Measurements from ENCODE around the gene CATSPER1.

The CATSPER1 gene

DNA sequence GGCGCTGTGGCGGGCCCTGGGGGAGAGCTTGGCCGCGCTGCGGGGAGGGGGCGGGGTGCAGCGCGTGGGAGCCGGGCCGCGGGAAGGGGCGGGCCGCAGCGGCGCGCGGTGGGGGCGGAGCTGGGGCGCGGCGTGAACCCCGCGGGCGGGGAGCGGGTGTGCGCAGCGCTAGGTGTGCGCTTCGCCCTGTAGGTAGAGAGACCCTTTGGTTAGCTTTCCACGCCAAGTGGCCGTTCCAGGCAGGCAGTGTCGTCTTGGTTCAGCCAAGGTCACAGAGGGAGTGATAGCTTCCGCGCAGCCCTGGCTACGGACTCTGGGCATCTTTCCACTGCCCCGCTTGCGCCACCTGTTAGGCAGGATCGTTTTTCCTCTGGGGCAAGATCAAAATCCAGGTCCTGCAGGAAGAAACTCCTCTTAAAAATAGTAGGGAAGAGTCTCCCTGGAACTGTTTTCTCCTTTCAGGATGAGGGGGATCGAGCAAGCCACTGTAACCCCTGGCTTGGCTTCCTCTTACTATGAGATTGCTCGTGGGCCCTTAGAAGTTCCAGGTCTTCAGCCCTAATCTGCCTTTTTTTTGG is 23.5 kb downstream of the CATSPER1 start:
- peak in 16 of 51 donors; percentile 23 to 91 (median 60) for DNase-seq

DNA sequence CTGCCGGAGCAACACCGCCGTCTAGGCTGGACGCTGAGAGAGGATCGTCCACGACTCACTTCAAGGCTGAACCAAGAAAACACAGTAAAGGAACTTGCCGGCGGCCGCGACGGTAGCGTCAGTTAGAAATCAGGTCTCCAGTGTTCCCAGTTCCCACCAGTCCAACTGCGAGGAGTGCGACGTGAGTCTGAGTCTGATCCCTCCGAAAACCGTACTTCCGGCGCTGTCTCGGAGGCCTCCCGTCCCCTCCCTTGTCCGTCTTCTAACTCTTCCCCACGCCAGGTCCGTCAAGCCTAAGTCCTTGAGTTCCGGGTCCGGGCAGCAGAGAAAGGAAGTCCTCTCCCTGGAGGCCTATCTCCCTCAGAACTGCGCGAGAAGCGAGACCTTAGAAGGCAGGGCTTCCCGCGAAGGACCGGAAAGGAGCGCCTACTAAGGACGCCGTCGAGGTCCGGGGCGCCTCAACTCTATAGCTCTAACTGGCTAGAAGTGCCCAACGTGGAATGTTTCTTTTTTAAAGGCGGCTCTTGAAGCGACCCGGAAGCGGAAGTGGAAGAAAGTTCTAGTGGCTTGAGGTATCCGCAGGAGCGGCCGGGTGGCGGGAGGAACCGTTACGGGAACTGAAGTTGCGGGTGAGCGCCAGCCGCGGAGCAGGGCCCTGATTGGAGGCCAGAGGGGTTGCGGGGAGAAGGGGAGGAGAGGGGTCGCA is 24.2 kb downstream of the CATSPER1 start, which contains the start of the genes BANF1 and EIF1AD:
Gene BANF1 (plus strand): TSS at position 562 of the 706 bp plus-strand sequence. CDS start 748 bp downstream, outside the sequence.
Gene EIF1AD (minus strand): TSS at position 216 of the 706 bp plus-strand sequence. CDS start 1,768 bp downstream, outside the sequence.
- peak; percentile 72 to 100 (median 96) for DNase-seq

DNA sequence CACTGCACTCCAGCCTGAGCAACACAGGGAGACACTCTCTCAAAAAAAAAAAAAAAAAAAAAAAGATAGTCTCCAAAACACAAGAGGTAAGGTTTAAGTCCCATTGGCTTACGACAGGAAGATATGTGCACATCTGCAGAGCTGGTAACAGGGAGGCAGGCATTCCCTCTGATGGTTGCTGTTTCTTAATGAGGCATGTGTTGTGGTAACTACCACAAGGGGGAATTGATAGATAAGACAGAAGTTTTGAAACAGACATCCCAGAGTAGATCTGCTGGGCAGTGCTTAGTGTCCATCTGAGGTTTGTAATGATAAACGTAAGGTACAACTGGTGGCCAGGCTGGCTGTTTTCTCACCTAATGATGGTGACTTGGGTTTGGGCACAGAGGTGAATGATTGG is 29.0 kb downstream of the CATSPER1 start:
- no peak for DNase-seq

- no peak for DNase-seq
Observed at GRCh38 chr11:65992056-65992455, 34.2 kb downstream of the CATSPER1 start.

- peak in 49 of 51 donors; percentile 16 to 93 (median 68) for DNase-seq
Observed at GRCh38 chr11:65988791-65989592, 37.3 kb downstream of the CATSPER1 start.

GRCh38 chr11:65987336-65987735 is 38.9 kb downstream of the CATSPER1 start:
- no peak for DNase-seq

DNA sequence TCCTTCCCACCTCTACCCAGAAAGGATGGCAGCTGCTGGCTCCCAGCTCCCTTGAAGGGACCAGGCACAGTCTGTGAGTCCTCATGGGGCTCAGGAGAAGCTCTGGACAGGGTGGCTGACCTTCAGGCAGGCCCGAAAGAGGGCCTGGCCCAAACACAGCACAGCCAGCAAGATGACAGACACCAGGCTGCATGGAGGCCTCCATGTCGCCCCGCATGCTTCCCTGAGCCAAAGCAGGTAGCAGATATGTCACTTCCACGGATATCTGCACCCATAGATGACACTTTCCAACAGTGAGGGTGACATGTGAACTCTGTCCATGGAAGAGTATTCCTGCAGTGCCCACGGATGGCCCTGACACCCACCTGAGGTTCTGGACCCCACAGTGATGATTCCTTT is 42.7 kb downstream of the CATSPER1 start:
- DNase-seq: no peak

DNA sequence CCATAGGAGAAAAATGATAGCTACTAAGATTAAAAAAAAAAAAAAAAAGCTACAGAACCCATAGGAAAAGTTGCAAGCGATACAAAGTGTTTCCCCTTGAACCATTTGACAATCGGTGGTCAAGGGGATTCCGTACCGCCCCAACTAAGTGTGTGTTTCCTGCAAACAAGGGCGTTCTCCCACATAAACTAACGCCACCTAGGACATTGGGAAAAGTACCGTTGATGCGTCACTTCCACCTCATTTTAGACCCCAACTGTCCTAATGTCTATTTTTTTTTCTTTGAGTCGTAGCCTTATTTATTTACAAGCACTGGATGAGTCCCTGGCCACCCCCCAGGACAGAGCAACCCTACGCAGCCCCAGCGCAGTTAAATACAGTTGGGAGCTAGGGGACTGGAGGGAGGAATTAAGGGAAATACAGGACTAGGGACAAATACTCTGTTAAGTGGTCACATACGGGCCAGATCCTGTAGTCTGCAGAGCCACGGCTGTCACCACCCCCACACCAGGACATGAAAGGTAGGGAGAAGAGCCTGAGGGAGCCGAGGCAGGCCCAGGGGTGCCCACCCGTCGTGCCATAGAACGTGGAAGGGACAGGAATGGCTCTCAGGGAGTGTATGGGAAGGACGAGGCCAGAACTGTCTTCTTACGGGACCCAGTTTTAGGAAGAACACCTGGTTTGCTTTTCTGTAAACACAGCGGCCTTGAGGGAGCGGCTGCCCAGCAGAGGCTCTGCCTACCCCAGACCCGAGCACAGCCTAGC is 43.3 kb downstream of the CATSPER1 start:
- no peak for DNase-seq

- DNase-seq: no peak
Observed at GRCh38 chr11:65981972-65982823, 44.1 kb downstream of the CATSPER1 start.

DNA sequence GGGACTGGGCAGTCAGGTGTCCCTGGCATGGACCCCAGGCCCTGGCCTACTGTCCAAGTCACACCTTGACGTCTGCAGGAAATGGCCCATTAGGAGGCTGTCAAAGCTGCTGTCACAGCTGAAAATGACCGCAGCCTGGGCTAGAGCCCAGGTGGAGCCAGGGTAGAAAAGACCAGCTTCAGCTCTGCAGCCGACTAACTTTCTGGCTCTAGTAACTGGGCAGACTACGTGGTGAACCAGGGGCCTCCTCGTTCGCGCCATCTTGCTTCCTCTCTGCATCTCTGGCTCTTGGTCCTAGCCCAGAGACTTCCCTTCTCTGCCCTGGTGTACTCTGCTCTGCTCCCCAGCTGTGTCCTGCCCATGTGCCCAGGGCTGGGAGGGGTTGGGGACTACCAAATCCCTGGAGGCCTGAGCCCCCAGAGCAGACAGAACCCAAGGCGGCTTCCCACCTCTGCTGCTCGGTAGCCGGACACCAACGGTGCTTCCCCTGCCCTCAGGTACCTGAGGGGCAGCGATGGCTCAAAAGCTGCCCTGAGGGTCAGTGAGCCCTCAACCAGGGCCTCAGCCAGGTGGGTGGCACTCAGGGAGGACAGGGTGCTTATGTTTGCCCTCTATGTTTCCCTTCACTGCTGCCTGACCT is 45.1 kb downstream of the CATSPER1 start:
- no peak for DNase-seq

DNA sequence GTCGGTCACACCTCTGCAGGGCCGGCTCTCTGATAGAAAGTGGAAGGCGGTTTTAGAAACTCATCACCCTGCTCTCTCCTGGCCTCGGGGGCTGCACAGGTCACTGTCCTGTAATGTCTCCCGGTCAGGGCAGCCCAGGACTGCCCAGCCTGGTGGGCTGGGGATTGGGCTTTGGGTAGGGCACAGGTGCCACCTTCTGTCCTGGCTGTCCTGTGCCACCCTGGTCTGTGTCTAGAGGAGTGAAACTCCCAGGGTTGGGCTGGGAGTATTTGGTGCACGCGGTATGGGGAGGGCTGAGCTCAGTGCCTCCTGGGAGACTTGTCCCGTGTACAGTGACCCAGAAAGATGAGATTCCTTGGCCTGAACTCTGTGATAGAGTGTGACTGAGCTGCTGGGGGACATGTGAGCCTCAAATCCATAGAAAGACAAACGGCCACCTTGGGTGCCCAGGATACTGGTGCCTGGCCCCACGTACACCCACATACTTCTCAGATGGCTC is 47.0 kb downstream of the CATSPER1 start:
- no peak for DNase-seq

DNA sequence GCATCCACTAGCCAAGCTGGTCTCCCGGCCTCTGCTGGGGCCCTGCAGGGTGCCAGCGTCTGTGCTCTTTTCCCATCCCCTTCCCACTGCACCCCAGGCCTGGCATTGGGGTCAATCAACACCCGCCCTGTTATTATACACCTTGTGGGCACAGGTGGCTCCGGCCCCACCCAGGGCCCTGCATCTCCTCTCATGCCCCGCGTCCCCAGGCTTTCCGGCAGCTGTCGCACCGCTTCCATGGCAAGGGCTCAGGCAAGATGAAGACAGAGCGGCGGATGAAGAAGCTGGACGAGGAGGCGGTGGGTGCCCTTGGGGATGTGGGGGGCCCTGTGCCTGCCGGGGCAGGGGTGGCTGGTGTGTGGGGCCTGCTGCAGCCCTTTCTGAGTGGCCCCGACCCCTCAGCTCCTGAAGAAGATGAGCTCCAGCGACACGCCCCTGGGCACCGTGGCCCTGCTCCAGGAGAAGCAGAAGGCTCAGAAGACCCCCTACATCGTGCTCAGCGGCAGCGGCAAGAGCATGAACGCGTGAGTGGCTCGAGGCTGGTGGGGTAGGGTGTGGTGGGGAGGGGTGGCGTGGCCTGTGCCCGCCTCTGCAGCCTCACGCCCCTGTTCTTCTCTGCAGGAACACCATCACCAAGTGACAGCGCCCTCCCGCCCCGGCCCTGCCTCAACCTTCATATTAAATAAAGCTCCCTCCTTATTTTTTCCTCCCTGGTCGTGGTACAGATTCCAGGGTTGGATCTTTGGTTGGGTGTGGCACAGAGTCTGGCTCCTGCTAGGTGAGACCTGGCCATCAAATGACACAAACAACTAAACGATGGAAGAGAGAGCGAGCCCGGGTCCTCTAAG is 47.7 kb downstream of the CATSPER1 start:
- DNase-seq: no peak

DNA sequence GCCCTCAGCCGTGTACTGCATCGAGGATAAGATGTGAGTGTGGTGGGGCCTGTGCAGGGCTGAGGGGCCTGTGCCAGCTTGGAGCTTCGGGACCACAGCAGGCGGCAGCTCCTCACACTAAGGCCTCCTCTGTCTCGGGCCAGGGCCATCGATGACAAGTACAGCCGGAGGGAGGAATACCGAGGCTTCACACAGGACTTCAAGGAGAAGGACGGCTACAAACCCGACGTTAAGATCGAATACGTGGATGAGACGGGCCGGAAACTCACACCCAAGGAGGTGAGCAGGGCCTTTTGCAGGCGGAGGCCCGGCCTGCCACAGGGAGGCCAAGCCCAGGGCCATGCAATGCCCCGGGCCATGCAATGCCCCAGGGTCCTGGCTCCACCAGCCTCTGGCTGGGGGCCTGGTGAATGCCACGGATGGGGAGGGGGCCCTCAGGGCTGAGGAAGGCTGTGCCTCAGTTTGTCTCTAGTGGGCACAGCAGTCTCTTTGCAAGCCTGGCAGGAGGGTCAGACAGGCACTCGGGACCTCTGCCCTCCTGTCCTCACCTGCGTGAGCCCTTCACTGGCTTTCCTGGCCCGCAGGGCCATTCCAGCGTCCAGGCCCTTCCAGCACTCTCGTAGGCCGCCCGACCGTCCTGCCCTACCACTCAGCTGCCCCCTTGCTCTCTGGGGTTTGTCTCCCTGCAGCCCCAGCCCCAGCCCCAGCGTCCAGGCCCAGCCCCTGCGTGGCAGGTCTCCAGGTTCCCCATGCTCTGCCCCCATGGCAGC is 48.5 kb downstream of the CATSPER1 start:
- DNase-seq: no peak

DNA sequence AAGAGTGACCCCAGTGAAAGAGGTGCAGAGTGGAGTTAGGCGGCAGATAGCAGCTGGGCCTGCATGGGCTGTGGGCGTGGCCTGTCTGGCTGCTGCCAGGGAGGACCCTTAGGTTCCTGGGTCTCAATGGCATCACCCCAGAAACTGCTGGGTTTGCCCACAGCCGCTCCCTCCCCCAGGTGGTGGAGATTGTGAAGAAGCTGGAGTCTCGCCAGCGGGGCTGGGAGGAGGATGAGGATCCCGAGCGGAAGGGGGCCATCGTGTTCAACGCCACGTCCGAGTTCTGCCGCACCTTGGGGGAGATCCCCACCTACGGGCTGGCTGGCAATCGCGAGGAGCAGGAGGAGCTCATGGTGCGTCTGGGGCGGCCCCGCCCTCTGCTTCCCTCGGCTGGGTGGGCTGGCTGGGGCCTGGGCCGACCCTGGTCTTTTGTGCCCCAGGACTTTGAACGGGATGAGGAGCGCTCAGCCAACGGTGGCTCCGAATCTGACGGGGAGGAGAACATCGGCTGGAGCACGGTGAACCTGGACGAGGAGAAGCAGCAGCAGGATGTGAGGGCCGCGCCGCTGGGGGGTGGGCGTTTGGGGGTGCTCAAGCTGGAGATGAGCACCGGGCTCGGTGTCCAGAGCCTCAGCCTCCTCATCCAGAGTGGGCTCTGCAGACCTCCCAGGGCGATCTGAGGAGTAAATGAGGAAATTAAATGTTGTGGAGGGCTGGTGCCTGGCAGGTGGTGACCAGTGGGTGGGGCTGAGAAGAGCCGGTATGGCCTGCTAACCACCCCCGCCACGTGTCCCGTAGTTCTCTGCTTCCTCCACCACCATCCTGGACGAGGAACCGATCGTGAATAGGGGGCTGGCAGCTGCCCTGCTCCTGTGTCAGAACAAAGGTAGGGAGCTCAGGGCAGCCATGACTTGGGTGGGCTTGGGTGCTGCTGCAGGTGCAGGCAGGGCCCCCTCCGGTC is 49.8 kb downstream of the CATSPER1 start:
- DNase-seq: no peak

DNA sequence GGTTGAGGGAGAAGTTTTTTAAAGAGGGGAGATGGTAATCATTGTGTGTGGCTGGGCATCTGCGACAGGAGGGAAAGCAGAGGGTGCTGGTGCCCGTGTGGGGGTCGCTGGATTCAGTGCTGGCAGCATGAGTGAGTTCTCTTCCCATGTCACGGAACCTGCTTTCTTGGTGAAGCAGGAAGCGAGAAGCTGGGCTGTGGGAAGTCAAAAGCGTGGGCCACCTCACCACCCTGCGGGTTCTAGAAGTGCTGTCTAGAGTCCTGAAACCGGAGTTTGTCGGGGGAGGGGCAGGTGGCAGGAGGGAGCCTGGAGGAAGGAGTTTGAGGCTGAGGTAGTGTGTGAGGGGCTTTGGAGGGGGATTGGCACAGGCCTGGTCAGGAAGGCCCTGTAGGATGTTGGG is 50.5 kb downstream of the CATSPER1 start:
- no peak for DNase-seq

DNA sequence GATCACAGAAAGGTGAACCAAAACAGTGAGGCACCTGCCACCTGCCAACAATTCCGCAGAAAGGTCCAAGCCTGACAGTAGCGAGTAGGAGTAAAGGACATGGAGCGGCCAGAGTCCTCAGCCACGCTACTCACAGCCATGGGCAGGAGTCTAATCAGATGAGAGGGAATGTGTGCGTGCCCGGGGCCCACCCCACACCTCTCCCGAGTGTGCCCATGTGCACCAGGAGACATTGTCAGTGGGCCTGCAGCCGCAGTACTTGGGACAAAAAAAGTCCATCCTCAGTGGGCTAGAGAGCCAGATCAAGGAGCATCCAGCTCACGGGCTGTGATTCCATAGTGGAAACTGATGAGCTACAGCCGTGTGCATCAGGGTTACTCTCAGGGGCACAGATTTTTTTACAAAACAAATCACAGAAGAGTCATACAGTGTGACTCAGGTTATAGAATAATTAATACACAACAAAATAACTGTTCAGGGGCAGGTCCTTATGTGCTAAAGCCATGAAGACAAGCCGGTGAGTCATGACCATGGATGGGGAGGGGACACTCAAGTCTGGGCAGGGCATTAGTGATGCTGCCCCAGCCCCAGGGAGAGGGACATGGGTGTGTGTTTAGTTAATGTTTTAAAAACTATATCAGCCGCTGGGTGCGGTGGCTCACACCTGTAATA is 52.7 kb downstream of the CATSPER1 start:
- DNase-seq: no peak

All from hypothalamus (tissue), 51 donors.